GM12878 (cell line): ENCODE results near the gene C16orf86. TPM values are rescaled to one million over a fixed set of nuclear protein-coding genes. Genes with fewer than 3 reads are reported as not detected.

Source experiments
- ATAC-seq: fragments of 200-7000 bp; cut with Tn5 transposase; 3 replicates; pipeline ENCODE4 v1.9.1; 2020; ENCODE audit warnings: mild to moderate bottlenecking, moderate library complexity
- BruUV-seq: library from RNA; stranded (reverse); fragments of 400-500 nt; replicated peaks from 2 replicates; lab custom pipeline; 2021; lab: Mats Ljungman, UMichigan
- CTCF ChIA-PET: fragments of 300-600 bp; sonication (Branson Sonifier 250); formaldehyde crosslinking; extraction: SDS; loops from one replicate; lab custom pipeline; 2021; ENCODE audit warnings: inconsistent platforms; lab: Yijun Ruan, JAX
- POLR2A ChIA-PET: fragments of 350-600 bp; formaldehyde crosslinking; extraction: SDS; loops from one replicate; lab custom pipeline; 2021; ENCODE audit warnings: inconsistent platforms; lab: Charles Lee
- RAD21 ChIA-PET: fragments of 300-600 bp; sonication (Branson Sonifier 250); formaldehyde crosslinking; loops from one replicate; lab custom pipeline; 2023; ENCODE audit warnings: antibody characterized with exemption; ENCODE audit not compliant: unreplicated experiment; lab: Charles Lee
- SMC1A ChIA-PET: fragments of 300-600 bp; sonication (Branson Sonifier 250); formaldehyde crosslinking; loops from one replicate; lab custom pipeline; 2023; ENCODE audit not compliant: unreplicated experiment, uncharacterized antibody; lab: Charles Lee
- DNase-seq: peaks from one replicate; pipeline ENCODE4 v3.0.0-alpha.2; 2011; ENCODE audit warnings: low read depth, low spot score
- FAIRE-seq: peaks from 3 replicates; lab custom pipeline; 2011; peaks lifted over from hg19 to GRCh38; lab: Jason Lieb, UNC
- H2AFZ ChIP-seq: 2 replicates; pipeline ENCODE4 v1.6.0; 2011; ENCODE audit warnings: low read depth, low read length, control low read depth; ENCODE audit not compliant: control insufficient read depth
- H3K27ac ChIP-seq: 2 replicates; pipeline ENCODE4 v1.5.1; 2011; ENCODE audit warnings: control low read depth; ENCODE audit not compliant: control insufficient read depth, insufficient read depth
- H3K27me3 ChIP-seq, 2 experiments: replicated peaks in 1 of 2; 2 replicates each; pipeline versions ENCODE4 v1.6.0 to v1.6.1; 2011; ENCODE audit warnings: low read length in 1 of 2; ENCODE audit not compliant: control insufficient read depth in 2 of 2, insufficient read depth in 2 of 2
- H3K36me3 ChIP-seq, 2 experiments: 2 replicates each; pipeline ENCODE4 v1.5.1; 2011; ENCODE audit warnings: low read length in 1 of 2; ENCODE audit not compliant: control insufficient read depth in 2 of 2, insufficient read depth in 2 of 2
- H3K4me1 ChIP-seq: 2 replicates; pipeline ENCODE4 v1.6.1; 2011; ENCODE audit warnings: mild to moderate bottlenecking, low read length, moderate library complexity, mixed read lengths; ENCODE audit not compliant: control insufficient read depth, insufficient read depth
- H3K4me2 ChIP-seq: 2 replicates; pipeline ENCODE4 v1.6.0; 2011; ENCODE audit warnings: control low read depth; ENCODE audit not compliant: control insufficient read depth, insufficient read depth
- H3K4me3 ChIP-seq: fragments of 200-600 bp; sonication (generic); 2 replicates; pipeline ENCODE4 v1.5.1; 2016
- H3K79me2 ChIP-seq: 2 replicates; pipeline ENCODE4 v1.6.0; 2011; ENCODE audit warnings: low read length; ENCODE audit not compliant: control insufficient read depth, insufficient read depth
- H3K9ac ChIP-seq: 2 replicates; pipeline ENCODE4 v1.8.0; 2011; ENCODE audit warnings: low read length, control low read depth, mixed read lengths; ENCODE audit not compliant: control insufficient read depth, insufficient read depth
- H3K9me3 ChIP-seq: replicated peaks from 3 replicates; pipeline ENCODE4 v1.5.1; 2011; ENCODE audit warnings: mild to moderate bottlenecking, low read length; ENCODE audit not compliant: control insufficient read depth, insufficient read depth
- H4K20me1 ChIP-seq: 2 replicates; pipeline ENCODE4 v1.6.0; 2011; ENCODE audit not compliant: control insufficient read depth, insufficient read depth
- ATF3 ChIP-seq: IDR thresholded peaks from 2 replicates; pipeline ENCODE4 v1.6.1; 2011; ENCODE audit warnings: low read depth, mild to moderate bottlenecking, low read length, moderate library complexity, borderline replicate concordance; ENCODE audit errors: extremely low read depth
- CTCF ChIP-seq, 3 experiments: IDR thresholded peaks in 2 of 3; conservative IDR thresholded peaks in 1 of 3; 2 replicates each; pipeline ENCODE4 v1.5.1; 2011; ENCODE audit warnings: low read depth in 3 of 3, low read length in 3 of 3, mild to moderate bottlenecking in 3 of 3, control low read depth in 2 of 3, moderate library complexity in 2 of 3, inconsistent platforms in 1 of 3, mixed read lengths in 1 of 3; ENCODE audit not compliant: control insufficient read depth in 2 of 3, insufficient read depth in 1 of 3; ENCODE audit errors: extremely low read depth in 1 of 3
- RAD21 ChIP-seq: IDR thresholded peaks from 2 replicates; pipeline ENCODE4 v1.6.1; 2011; ENCODE audit warnings: mild to moderate bottlenecking, low read depth, low read length, moderate library complexity; ENCODE audit not compliant: insufficient read depth
- RB1 ChIP-seq: fragments of 450-650 bp; formaldehyde crosslinking; IDR thresholded peaks from 2 replicates; pipeline ENCODE4 v1.6.1; 2017; ENCODE audit warnings: mild to moderate bottlenecking, borderline replicate concordance
- SPI1 ChIP-seq: IDR thresholded peaks from 2 replicates; pipeline ENCODE4 v1.6.1; 2011; ENCODE audit warnings: low read depth, mild to moderate bottlenecking, low read length, moderate library complexity, borderline replicate concordance; ENCODE audit not compliant: insufficient read depth
- STAT1 ChIP-seq: fragments of 450-650 bp; conservative IDR thresholded peaks from 2 replicates; pipeline ENCODE4 v1.6.1; 2014; ENCODE audit warnings: antibody characterized with exemption, mild to moderate bottlenecking
- WGBS: methylation state at CpG from one replicate; pipeline ENCODE4 v1.1.6; 2016; ENCODE audit warnings: low lambda C conversion rate; ENCODE audit not compliant: insufficient replicate concordance, insufficient coverage; ENCODE audit errors: missing lambda C conversion rate; 5-methylcytosine and 5-hydroxymethylcytosine counted together
- in situ Hi-C: fragments of 300-500 bp; cut with MboI; formaldehyde crosslinking; loops from 9 replicates; pipeline ENCODE4 v1.14.3; 2018; ENCODE audit warnings: mixed read lengths
- intact Hi-C: fragments of 100-400 bp; cut with micrococcal nuclease; formaldehyde crosslinking; loops from one replicate; pipeline ENCODE4 v1.14.2; 2022; ENCODE audit not compliant: unreplicated experiment
- polyA plus RNA-seq, 11 experiments: library from polyadenylated mRNA; depleted of rRNA in 4 of 11; unstranded in 6 of 11; stranded (reverse) in 5 of 11; fragments of >200 nt; fragmentation: Nextera tagmentation in 4 of 11; fragmentation: Illumina TruSeq in 1 of 11; extraction: Ambion mirVana in 4 of 11; extraction: Trizol in 1 of 11; gene quantifications; 1 replicate in 1 of 11; 2 replicates in 10 of 11; pipeline versions ENCODE4 v1.2.1 to v1.2.3, GENCODE V29; 2011 to 2016; ENCODE audit warnings: inconsistent platforms in 2 of 11, missing spikeins in 2 of 11, low read depth in 1 of 11
- total RNA-seq, 4 experiments: library from RNA; depleted of rRNA in 3 of 4; stranded (reverse); fragments of >200 nt in 3 of 4; fragmentation: Illumina TruSeq in 1 of 4; extraction: Trizol in 1 of 4; gene quantifications; 2 replicates each; pipeline versions ENCODE4 v1.2.1 to v1.2.3, GENCODE V29; 2013 to 2021

The C16orf86 gene
- total and polyA plus RNA-seq, 10 of the 15 experiments (the other 5 are each of a cell fraction or from before 2014, with no cell fraction given): 0.11 to 3.3 (median 1.6) TPM

GRCh38 chr16:67668495-67669157 is 2.0 kb downstream of the C16orf86 start:
- Histone ChIP-seq H3K27ac (no peak overlapping the region), H3K9ac (no peak overlapping the region), H3K4me2 (no peak overlapping the region), H3K79me2 (no peaks in the 10 kb centered on the region), H3K4me1 (peaks cover 36% of the 10 kb centered on the region), H3K36me3 (no peaks in the 10 kb centered on the region), H3K27me3 (no peaks in the 10 kb centered on the region), H4K20me1 (no peaks in the 10 kb centered on the region), H3K4me3 (no peak overlapping the region), H2AFZ (no peak overlapping the region), H3K9me3 (no peaks in the 10 kb centered on the region)
- RAD21 ChIA-PET: interaction anchor here (0.7 to 3.1 kb wide), 7 partner anchors 24 to 267 kb away, joined by 3 to 27 read pairs (median 3); partner anchors contain the start of genes CARMIL2, RANBP10 and TSNAXIP1
- intact Hi-C loops: loop anchor here (1.0 to 5.0 kb wide), 3 partner anchors 121 to 176 kb away; no protein-coding TSS in a partner anchor
- POLR2A ChIA-PET: interaction anchor here (0.5 to 2.1 kb wide), 7 partner anchors 9 to 175 kb away, joined by 3 to 6 read pairs (median 3); partner anchors contain the start of gene ACD
- CTCF ChIA-PET: interaction anchor here (0.6 to 11.9 kb wide), 27 partner anchors 8 to 372 kb away, joined by 3 to 196 read pairs (median 5); partner anchors contain the start of genes ACD, ATP6V0D1, CARMIL2 and GFOD2
- peak; percentile 23 for FAIRE-seq
- in situ Hi-C loops: no loop called here
- WGBS: 61% methylated on average over 6 of the region's 6 CpGs
- BruUV-seq: no TSS peak
- SMC1A ChIA-PET: interaction anchor here (1.2 to 3.2 kb wide), 9 partner anchors 17 to 187 kb away, joined by 3 to 20 read pairs (median 5); partner anchors contain the start of genes ATP6V0D1 and GFOD2
- DNase-seq: no peak
- TF ChIP-seq SPI1 (peak; percentile 53; the same call in 1 of the 2 replicates), CTCF (IDR thresholded peaks at IDR 0.05 in 2 of 3, conservative IDR thresholded peaks at IDR 0.05 in 1 of 3; ENCODE audit: control insufficient read depth in 2 of 3, extremely low read depth in 1 of 3, insufficient read depth in 1 of 3, low read depth in 3 of 3, low read length in 3 of 3) (peak; percentile 35 to 47 (median 38); a peak in 5 of 6 replicates), RAD21 (0 out of 2 replicates have a peak, but pooled peaks have one; percentile 10), RB1 (no peak), STAT1 (no peak), ATF3 (no peak)
- ATAC-seq: no peak
